GM19467 (cell line): ENCODE measurements around the gene MRPL2.
"Not testable (repeated sequence)": the region's sequence is repeated elsewhere in the genome, so short reads cannot be mapped to it uniquely, and the experiment has no call there.

ENCODE experiments used
- ATAC-seq: cut with Tn5 transposase; IDR thresholded peaks from one replicate; pipeline ENCODE4 v1.9.1; 2021; ENCODE audit warnings: mild to moderate bottlenecking, moderate library complexity; ENCODE audit not compliant: unreplicated experiment

MRPL2 gene

DNA sequence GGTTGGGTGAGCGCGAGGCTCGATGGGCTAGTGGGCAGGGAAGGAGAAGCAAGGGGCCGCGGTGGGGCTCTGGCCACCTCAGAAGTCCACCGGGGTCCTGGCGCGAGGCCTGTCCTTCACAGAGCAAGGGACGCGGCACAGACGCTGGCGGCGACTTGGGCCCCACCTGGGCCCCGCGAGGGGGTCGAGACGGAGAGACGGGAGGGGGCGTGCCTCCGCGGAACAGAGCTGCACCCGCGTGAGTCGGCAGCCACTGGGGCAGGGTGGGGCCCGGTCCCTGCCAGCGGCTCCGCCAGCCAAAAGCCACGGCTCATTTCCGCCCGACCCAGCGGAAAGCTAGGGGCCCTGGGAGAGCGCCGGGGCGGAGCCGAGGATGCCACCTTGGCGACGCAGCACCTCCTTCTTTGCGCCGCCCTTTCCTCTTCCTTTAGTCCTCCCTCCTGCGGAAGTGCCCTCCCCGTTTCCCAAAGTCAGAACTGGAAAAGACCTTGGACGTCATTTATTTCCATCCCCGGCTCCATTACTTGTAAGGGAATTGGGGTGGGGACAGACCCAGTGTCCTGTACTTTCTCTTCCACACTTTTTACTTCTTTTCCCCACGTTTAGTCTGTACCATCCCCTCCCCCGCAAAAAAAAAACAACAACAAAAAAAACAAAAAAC lies 5.6 kb downstream of the MRPL2 start, which contains the start of gene CUL7:
CUL7 (minus strand) TSS at position 307 of the 661 bp plus-strand sequence. CDS start 1,063 bp downstream, outside the sequence.
- ATAC-seq = peak; percentile 89

DNA sequence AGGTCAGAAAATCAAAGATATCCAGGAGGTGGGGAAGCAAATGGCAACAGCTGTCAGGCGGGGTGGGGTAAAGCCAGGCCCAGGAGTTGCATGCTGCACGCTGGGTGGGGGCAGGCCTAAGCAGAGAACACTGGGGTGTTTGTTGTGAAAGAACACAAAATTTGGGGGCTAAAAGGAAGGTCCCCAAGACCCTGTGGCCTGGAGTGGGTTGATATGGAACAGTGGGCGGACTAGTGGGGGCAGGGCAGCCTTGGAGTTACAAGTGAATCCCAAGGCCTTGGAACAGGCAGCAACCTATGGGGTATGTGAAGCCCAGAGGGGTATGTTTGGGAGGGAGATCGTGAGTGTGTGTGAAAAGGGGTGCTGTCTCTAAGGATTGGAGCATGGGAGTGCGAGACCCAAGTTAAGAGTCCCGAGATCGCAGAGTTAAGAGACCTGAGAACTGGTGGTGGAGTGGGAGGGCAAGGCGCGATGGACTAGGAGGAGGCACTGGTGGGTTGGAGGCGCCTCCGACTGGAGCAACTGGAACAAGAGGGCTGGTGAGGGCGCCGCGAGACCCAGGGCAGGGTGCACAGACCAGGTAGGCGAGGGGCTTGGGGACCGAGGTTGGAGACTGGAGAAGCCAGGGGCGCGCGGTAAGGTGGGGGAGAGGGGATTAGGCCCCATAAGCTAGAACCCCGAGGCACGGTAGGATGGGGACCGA lies 6.2 kb downstream of the MRPL2 start:
- ATAC-seq = no peak

DNA sequence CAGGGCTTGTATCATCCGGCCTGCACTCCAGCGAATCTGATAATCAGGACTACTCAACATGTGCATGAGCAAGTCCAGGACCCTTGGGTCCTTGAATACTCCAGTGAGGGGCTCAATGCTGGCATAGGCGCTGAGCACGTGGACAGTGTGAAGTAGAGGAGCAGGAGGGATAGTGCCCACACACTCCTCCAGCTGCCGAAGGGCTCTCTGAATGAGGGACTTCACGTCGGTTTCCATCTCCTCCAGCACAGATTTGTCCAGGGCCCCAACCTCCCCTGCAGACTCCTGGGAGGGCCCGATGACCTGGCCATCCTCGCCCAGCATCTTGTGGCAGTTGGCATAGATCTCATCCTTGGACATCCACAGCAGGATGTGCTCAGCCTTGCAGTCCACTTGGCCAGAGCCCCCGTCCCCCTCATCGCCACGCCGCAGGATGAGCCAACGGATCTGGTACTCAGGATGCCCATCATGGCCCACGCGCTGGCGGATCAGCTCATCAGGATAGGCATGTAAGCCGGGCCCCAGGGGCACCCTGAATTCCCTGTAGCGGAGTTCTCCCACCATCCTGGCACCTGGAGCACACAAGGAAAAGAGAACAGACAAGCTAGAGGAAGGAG lies 6.9 kb downstream of the MRPL2 start:
- ATAC-seq = no peak

DNA sequence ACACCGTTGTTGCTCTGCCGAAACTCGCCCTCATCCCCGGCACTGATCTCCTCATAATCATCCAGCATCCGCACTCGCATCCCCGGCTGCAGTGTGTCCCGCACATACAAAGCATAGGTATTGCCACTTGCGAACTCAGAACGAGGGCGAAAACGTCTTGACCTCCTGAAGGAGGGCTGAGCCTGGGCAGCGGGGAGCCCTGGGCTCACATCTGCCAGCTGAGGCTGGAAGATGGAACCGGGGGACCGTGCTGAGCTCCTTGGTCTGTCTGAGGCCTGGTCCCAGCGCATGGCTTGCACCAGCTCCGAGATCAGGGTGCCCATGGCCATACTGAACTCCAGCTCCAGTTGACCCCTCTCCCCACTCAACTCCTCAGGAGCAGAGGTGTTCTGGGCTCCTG lies 8.3 kb downstream of the MRPL2 start:
- no peak for ATAC-seq

DNA sequence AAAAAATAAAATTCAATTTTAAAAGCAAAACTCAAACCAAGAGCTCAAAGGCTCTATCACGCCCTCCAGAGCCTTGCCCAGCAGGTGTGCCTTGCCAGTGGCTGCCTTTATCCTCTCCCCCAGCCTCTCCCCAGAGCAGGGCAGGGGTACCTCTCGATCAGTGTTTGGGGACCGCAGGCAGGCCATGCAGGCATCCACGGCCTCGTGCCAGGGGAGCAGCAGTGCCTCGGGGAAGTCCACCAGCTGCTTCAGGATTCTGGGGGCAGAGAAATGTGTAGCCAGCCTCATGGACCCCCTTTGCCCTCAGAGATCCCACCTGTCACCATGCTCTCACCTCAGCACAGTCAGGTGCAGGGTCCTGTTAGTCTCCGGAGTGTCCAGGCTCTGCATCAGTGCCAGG lies 11.2 kb downstream of the MRPL2 start:
- no peak for ATAC-seq

DNA sequence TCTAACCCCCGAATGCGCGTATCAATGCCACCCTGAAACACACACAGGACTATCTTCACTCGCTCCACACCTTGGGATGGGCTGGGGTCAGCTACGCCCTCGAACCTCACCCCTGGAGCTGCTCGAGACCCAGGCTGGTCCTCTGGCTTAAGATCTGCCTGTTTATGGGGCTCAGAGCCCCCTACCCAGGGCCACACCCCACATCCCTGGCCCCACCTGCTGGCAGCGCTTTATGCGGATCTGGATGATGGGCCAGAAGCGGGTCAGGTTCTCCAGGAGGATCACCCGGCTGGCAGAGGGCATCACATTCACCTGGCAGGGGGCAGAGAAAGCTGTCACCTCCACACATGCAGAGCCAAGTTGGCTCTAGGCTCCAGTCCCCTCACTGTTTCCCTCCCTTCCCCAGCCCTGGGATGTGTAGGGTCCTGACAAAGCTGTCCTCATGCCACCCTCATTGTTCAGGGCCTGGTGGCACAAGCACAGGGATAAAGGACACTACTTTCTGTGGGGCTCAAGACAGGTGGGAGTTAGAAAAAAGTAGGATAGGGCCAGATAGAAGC lies 13.8 kb downstream of the MRPL2 start:
- no peak for ATAC-seq

DNA sequence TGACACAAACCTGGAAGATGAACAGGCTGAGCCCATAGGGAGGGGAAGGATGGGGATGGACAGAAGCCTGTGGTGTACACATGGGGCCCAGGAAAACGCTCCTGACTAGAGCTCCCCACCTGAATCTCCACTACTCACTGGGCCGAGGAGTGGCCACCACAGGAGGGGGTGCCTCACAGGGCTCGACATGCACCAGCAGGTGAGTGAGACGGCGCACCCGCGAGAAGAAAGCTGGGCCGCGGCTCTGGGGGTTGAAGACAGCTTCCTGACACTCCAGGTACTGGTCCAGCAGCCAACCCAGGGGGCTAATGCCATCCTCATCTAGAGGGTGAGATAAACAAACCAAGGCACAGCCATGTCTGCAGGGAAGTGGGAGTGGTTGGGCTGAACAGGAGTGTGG lies 15.9 kb downstream of the MRPL2 start:
- no peak for ATAC-seq

DNA sequence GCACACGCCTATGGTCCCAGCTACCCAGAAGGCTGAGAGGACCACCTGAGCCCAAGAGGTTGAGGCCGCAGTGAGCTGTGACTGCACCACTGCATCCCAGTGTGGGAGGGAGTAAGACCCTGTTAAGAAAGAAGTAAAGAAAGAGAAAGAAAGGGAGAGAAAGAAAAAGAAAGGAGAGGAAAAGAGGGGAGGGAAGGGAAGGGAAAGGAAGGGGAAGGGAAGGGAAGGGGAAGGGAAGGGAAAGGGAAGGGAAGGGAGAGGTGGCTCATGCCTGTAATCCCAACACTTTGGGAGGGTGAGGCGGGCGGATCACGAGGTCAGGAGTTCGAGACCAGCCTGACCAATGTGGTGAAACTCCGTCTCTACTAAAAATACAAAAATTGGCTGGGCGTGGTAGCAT lies 17.8 kb downstream of the MRPL2 start:
- ATAC-seq = not testable (repeated sequence)

DNA sequence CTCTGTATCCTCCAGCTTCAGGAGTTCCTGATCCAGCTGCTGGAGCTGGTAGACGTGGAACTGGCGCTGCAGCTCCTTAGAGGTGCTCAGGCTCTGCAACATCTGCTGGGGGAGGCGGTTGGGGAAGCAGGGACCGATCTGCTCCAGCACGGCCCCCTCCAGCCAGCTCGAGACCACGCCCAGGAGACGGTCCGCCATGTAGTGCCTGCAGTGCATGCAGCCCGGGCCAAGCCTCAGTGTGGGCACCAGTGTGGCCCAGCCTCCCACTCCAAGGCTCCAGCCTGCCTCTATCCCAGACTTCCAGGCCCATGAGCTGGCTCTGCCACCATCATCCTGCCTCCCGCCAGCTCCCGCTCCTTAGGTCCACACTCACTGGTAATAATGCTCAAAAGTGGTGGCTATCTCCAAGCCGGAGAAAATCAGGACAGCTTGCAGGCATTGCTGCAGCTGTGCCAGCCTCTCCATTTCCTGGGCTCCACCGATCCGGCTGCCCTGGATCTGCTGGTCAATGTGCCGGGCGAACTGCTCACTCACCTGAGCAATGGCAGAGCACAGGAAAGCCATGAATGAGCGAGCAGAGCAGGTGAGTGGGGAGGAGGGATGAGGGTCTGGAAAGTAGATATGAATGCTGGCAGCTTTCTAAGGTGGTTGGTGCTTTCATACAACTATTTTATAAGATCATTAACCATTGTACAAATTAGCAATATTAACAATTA lies 18.5 kb downstream of the MRPL2 start:
- ATAC-seq = no peak

DNA sequence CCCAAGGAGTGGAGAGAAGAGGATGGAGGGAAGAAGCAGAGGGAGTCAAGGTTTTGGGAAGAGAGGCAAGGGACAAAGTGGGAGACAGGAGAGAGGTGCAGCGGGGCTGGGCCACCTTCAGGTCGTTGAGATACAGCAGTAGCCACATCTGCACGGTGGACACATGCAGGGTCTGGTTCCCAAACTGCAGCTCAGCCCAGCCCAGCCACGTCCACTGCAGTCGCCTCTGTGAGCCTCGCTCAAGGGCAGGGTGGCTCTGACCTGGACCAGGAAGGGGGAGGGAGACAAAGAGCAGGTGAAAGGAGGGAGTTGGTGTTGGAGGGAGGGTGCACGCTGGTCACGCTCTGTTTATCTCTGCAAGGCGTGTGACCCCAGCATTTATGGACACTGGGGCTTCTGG lies 20.5 kb downstream of the MRPL2 start:
- no peak for ATAC-seq

DNA sequence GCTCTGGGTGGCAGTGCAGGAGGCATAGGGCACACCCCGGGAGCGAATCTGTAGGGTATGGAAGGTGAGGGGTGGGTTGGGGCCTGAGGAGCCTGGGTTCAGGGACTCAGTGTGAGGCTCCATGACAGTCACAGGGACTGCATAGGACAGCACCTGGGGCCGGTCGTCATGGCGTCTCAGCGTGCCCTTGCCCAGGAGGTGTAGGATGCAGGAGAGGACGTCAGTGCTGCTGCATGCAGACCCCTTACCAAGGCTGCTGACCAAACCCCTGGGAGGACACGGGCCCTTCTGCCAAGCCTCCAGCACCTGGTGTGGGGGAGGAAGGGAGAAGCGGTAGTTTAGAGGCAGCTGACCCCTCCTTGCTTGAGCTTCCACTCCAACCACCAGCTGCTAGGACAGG lies 21.5 kb downstream of the MRPL2 start:
- ATAC-seq = no peak

DNA sequence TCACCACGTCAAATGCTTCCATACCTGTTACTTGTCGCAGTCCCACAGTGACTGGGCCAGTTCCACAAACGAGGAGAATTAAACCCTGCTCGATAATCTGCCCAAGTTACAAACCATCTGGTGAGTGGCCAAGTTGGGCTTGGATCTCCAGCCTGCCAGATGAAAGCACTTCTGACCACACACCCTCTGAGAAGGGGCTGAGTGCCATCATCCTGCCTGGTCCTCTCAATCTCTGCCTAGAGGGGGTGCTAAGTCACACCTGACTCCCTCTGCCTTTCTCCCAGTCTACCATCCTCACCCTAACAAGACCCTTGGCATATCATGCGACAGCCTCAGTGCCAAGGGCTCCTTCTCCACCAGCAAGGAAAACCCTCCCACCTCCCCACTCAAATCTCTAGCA lies 22.0 kb downstream of the MRPL2 start:
- no peak for ATAC-seq

DNA sequence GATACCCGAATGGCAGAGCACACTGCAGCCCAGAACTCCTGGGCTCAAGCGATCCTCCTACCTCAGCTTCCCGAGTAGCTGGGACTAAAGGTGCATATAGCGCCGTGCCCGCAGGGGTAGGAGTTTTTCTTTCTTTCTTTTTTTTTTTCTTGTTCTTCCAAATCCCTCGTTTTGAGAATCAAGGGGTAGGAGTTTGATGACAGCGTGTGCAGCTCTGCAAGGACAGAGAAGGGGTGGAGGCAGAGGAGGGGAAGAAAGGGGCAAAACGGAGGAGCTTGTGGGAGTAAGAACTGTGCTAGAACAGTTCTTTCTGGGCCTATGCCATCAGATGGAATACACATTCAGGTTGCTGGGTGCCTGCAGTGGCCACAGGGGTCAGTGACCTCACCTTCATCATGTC lies 22.5 kb downstream of the MRPL2 start:
- ATAC-seq = no peak

DNA sequence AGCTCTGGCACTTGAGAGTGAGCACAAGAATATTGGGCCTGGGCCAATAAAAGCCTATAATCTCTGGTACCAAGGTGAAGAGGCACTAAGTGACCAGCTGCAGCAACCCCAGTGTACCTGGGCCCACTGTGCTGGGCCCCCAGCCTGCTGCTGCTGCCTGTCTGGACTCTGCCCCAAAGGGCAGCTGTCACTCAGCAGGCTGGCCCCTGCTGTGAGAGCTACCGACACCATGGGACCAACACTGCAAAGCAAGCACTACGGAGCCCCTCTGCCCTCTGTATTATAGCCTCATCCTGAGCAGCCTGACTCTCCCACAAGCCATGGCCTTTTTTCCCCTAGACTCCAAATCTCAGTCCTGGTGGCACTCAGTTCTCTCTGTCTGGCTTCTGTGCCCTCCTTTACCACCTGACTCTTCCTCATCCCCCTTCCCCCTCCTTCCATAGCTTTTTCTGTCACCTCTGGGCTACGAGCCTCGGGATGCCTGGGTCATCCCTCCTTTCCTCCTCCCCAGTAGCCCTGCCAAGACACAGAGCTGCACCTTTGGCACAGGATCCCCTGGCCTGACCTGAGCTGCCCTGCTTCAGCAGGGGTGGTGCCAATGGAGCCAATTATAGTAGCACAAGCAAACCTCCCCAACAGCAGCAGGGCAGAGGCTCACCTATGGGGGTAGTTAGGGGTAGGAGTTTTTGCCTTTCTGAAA lies 23.6 kb downstream of the MRPL2 start:
- no peak for ATAC-seq

DNA sequence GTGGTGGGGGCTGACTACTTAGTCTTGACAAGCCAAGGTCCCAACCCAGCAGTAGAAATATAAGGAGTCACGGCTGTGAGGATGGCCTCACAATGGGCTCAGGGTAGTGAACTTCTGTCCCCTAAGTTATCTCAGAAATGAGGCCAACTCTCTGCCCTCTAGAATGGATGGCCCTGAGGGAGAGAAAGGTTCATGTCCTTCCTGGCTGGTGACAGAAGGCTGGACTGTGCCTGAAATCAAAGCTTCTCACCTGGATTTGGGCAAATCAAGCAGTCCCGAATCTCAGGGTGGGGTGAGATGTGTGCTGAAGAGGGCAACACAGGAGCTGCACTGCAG lies 25.1 kb downstream of the MRPL2 start:
- no peak for ATAC-seq

DNA sequence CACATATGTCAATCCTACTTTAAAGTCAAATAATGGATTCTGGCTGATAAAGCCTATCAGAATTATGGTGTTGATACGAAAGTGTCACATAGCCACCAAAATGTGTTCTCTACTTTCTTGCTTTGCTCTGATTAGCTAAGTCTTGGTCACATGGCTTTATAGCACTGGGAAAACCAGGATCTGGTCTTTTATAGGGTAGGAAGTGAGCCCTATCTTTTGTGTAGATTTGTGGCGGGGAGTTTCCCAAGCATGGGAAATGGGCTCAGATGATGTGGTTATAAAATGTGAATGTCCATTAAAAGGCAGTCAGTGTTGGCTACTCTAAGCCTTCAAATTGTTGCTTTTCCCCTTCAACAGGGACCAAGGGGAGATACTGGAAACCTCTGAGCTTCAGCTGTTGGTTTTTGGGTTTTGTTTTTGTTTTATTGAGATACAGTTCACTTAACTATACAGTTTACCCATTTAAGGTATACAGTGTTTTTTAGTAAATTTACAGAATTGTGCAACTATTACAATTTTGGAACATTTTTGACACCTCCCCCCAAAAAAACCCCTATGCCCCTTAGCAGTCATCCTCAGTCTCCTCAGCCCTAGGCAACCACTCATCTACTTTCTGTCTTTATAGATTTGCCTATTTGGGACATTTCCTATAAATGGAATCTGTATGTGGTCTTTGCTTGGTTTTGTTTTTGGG lies 25.6 kb downstream of the MRPL2 start:
- no peak for ATAC-seq

DNA sequence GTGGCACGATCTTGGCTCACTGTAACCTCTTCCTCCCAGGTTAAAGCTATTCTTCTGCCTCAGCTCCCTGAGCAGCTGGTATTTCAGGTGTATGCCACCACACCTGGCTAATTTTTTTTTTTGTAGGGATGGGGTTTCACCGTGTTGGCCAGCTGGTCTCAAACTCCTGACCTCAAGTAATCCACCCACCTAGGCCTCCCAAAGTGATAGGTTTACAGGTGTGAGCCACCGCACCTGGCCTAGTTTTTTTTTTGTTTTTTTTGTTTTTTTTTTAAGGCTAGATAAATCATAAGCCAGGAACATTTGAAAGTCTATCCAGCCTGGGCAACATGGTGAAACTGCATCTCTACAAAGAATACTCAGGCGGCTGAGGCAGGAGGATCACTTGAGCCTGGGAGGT lies 26.9 kb downstream of the MRPL2 start:
- no peak for ATAC-seq

DNA sequence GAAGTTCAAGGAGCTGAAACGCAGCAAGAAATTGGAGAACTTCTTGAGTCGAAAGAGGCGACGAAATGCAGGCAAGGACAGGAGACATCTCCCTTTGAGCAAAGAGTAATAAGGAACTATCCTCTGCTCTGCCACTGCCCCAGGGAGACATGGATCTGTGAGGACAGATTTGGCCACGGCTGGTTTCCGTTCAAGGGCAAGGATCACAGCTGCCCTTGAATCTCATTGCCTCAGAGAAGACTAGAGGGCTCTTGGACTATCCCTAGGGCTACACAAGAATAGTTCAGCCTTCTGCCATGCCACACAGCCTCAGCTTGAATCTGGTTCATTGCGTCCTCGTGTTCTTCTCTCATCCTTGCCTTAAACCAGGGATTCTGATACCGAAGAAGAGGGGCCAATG lies 30.1 kb downstream of the MRPL2 start:
- no peak for ATAC-seq

DNA sequence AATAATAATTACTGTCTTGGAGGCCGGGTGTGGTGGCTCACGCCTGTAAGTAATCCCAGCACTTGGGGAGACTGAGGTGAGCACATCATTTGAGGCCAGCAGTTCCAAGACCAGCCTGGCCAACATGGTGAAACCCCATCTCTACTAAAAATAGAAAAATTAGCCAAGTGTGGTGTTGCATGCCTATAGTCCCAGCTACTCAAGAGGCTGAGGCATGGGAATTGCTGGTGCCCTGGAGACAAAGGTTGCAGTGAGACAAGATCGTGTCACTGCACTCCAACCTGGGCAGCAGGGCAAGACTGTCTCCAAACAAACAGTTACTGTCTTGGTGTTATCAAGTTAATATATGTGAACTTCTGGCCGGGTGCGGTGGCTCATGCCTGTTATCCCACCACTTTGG lies 32.9 kb downstream of the MRPL2 start:
- ATAC-seq = no peak

DNA sequence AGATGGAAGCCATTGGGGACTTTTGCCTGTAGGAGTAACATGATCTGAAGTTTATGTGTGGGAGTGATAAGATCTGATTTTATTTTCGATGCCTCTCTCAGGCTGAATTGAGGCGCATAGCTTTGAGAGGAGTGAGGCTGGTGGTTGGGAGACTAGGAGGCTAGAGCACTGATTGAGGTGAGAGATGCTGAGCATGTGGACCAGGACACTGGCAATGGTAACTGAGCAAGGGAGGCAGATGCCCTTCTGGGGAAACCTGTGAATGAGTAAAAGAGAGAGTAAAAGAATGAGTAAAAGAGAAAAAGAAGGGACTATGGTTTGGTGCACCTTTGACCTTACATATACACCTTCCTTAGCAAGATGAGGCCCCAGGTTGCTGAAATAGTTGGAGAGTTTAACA lies 34.8 kb downstream of the MRPL2 start:
- ATAC-seq = no peak
